Measurements from ENCODE around the gene TXNDC8. TPM values are rescaled to one million over a fixed set of nuclear protein-coding genes. Genes with fewer than 3 reads are reported as not detected.

The TXNDC8 gene
- total RNA-seq, 6 experiments from 2014 or later: not detected

Other genes starting within 250 kb of the TXNDC8 start
- gene C9orf152, start 129.7 kb downstream of the TXNDC8 start, total RNA-seq (2021; fragmentation: NEBNext Ultra II Directional; extraction: Animal tissue kit (Norgen Biotek cat#: 25700)): not detected
- gene TXN, start 81.4 kb downstream of the TXNDC8 start, total RNA-seq (2021; fragmentation: NEBNext Ultra II Directional; extraction: Animal tissue kit (Norgen Biotek cat#: 25700)): 100 to 1,000 TPM; 365 to 493 (median 450) TPM
- gene SVEP1, start 241.9 kb upstream of the TXNDC8 start, total RNA-seq (2021; fragmentation: NEBNext Ultra II Directional; extraction: Animal tissue kit (Norgen Biotek cat#: 25700)): 1 to 10 TPM; 4.0 to 6.8 (median 5.8) TPM

Measured in HFFc6 (cell line).